Subcutaneous adipose tissue (tissue), 4 donors: ENCODE data around the gene NTM. TPM values are rescaled to one million over a fixed set of nuclear protein-coding genes. Genes with fewer than 3 reads are reported as not detected.

Experiments used
- total RNA-seq, 4 donors: library from RNA; depleted of rRNA; stranded (reverse); fragments of >200 nt; gene quantifications; one replicate each; pipeline ENCODE4 v1.1.0, GENCODE V29; 2016
- TF ChIP-seq, protein P1 (sequence below): fragments of 450-650 bp; IDR thresholded peaks from one replicate; pipeline ENCODE4 v1.5.1; 2016; ENCODE audit warnings: low read depth, mild to moderate bottlenecking, control low read depth, antibody characterized with exemption, moderate library complexity

Gene NTM
- total RNA-seq, 4 donors from 2014 or later = 1.5 to 5.7 (median 1.7) TPM

DNA sequence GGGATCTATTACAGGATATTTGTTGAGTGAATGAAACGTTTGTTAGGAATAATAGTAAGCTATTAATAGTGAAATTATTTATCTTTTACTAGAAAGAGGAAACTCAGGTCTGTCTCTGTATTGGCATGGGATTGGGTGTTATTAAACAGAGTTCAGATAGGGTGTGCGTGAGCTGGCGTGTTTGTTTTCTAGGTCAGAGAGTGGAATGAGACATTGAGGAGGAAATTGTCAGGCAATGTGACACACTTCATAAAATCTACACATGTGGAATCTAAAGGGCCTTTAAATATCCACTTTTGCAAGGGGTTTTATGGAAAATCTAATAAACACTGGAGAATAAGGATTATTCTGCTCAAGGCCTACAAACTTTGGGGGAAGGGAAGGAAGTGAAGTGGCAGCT, 552.9 kb downstream of the NTM start:
- TF ChIP-seq, protein P1, sequence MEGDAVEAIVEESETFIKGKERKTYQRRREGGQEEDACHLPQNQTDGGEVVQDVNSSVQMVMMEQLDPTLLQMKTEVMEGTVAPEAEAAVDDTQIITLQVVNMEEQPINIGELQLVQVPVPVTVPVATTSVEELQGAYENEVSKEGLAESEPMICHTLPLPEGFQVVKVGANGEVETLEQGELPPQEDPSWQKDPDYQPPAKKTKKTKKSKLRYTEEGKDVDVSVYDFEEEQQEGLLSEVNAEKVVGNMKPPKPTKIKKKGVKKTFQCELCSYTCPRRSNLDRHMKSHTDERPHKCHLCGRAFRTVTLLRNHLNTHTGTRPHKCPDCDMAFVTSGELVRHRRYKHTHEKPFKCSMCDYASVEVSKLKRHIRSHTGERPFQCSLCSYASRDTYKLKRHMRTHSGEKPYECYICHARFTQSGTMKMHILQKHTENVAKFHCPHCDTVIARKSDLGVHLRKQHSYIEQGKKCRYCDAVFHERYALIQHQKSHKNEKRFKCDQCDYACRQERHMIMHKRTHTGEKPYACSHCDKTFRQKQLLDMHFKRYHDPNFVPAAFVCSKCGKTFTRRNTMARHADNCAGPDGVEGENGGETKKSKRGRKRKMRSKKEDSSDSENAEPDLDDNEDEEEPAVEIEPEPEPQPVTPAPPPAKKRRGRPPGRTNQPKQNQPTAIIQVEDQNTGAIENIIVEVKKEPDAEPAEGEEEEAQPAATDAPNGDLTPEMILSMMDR = no peak

DNA sequence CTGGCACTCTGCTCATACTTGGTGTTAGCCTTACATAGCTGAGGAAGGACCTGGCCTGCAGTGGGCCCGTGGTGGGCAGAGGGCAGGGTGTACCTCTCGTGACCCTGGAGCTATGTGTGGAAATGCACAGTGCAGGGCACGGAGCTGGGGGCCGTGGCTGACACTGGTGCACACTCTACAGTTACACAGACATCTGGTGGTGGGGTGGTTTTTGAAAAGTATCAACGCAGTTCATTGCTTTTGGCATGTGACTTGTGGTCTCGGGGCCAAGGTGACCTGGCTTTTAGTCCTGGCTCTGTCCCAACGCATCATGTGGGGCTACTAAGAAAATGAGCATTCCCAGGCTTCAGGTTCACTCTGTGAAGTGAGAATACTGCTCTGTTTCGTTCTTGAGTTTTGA, 553.6 kb downstream of the NTM start:
- TF ChIP-seq, protein P1 = no peak

DNA sequence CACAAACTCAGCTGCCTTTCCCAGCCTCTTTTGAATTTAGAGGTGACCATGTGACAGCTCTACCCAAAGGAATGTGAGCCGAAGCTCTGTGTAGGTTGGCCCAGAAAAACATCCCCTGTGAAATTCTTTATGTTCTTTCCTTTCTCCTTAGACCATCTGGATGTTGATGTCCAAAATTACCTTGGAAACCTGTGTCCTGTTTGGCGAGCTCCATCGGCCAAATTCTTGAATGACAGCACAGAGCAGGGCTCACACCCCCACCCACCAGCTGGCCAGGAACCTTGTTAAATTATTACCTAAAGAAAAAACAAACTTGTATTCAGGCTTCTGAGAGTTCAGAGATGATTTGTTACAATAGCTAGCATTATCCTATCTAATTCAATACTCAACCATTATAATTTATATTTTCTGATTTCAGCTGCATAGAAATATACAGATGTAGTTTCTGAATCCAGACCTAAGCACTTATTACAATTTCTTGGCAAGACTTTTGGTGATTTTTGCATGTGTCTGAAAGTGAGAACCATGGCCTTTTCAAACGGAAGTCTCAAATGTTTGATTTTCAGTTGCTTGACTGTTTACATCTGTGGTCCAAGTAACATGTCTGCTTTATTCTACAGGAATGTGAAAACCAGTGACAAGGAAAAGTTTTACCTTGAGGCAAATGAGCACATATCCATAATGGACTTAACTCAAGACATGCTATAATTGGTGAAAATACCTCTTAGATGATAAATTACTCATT, 554.2 kb downstream of the NTM start:
- TF ChIP-seq, protein P1 = no peak

DNA sequence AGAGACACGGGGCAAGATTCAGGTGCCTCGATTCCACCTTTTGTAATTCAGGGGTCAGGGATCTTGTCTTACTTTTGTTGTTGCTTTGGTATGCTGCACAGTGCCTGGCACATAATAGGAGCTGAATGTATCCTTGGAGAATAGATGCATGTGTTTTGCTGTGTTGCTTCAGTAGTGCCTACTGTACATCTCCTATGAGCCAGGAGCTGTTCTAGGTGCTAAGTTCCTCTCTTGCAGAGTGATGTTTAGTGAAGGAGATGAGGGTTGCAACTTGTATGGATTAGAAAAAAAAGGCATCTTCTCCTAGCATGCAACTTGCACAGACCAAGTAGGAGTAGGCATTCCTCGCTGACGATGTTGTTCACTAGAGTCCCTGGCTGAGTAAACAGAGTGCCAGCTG, 555.4 kb downstream of the NTM start:
- TF ChIP-seq, protein P1 = no peak

DNA sequence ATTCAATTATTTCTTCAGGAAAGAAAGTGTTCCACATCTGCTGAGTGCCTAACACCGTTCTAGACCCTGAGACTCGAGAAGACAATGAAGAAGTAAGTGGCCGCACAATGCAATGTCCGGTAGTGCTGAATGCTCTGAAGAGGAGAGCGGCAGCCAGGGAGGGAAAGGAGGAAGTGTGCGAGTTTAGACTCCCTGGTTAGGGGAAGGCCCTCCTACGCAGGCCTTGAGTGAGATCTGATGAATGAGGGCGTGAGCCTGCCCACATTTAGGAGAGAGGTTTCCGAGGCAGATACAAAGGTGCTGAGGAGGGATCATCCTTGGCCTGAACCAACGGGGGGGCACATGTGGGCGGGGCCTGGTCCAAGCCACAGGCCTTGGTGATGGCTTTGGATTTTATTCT, 558.6 kb downstream of the NTM start:
- TF ChIP-seq, protein P1 = no peak

DNA sequence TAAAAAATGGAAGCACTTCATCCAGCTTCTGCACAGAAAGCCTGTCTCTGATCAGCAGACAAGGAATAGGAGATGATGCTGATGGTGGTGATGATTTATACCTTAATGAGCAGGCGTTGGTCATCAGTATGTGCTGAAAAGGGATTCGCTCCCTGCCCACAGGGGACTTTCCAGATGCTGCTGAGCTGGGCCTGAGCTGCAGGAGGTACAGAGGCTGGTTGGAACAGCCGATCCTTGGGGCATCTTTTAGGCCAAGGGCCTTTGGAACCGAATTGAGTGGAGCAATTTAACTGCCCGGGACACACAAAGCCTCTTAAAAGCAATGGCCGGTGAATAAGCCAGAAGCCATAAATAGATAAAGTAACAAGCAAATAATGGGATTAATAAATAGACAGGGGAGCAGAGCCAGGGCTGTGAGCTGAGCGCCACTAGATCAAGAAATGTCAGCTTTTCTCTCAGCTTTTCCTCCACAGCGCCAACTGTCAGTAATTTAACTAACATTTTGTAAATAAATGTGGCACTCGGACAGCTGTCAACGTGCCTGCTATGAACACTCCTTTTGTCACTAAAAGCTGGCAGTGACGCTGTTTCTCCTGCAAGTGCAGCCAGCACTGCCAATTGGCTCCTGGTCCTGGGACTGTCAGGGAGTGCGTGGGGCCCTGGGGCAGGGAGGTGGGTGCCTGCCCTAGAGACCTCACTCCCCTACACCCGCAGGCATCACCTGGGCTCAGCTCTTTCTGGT, 562.3 kb downstream of the NTM start:
- TF ChIP-seq, protein P1 = no peak

DNA sequence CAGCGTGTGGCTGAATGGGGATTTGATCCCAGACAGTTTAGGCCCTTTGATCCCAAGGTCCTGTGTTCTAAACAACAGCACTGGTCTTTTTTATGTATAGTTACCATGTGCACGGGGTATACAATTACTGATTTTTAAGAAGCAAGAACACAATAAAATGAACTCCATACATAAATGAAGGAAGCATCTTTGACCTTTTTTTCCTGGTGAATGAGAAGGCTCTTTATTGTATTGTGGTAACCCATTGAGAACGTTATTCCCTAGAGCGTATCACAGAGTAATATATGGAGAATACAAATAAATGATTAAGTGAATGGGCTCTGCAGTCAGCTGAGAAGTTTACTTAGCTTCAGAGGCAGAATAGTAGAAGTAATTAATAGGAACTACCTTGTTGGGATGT, 563.6 kb downstream of the NTM start:
- TF ChIP-seq, protein P1 = no peak
